Sigmoid colon (tissue), 4 donors: ENCODE measurements around the gene HOXB2.

Experiments
- CTCF ChIP-seq, 4 experiments: fragments of 450-650 bp in 3 of 4; fragments of 200-600 bp in 1 of 4; IDR thresholded peaks; one replicate each; pipeline ENCODE4 v1.5.1; 2016 to 2019; ENCODE audit warnings: antibody characterized with exemption in 4 of 4, mild to moderate bottlenecking in 3 of 4, moderate library complexity in 2 of 4
- EP300 ChIP-seq, 4 donors: sonication (generic); formaldehyde crosslinking; IDR thresholded peaks; one replicate each; pipeline ENCODE4 v1.6.1; 2017; ENCODE audit warnings: antibody characterized with exemption in 4 of 4
- POLR2A ChIP-seq, 2 donors: fragments of 450-650 bp; IDR thresholded peaks; one replicate each; pipeline ENCODE4 v1.6.1; 2016; ENCODE audit warnings: antibody characterized with exemption in 2 of 2, mild to moderate bottlenecking in 2 of 2, moderate library complexity in 2 of 2
- POLR2AphosphoS5 ChIP-seq, 4 donors: sonication (generic); formaldehyde crosslinking; IDR thresholded peaks; one replicate each; pipeline ENCODE4 v1.6.1; 2017; ENCODE audit warnings: antibody characterized with exemption in 4 of 4

GRCh38 chr17:48494335-48494734 lies 50.6 kb downstream of the HOXB2 start:
- TF ChIP-seq CTCF (IDR thresholded peaks at IDR 0.05) (no peak), POLR2AphosphoS5 (IDR thresholded peaks at IDR 0.05) (no peak), EP300 (IDR thresholded peaks at IDR 0.05) (no peak), POLR2A (IDR thresholded peaks at IDR 0.05) (no peak)
